HG03196 (cell line): ENCODE measurements around the gene TIGD1.

Source experiments
- ATAC-seq: cut with Tn5 transposase; IDR thresholded peaks from one replicate; pipeline ENCODE4 v1.9.1; 2021; ENCODE audit not compliant: unreplicated experiment

Gene TIGD1

GRCh38 chr2:232524771-232525170 lies 25.6 kb downstream of the TIGD1 start:
- no peak for ATAC-seq

DNA sequence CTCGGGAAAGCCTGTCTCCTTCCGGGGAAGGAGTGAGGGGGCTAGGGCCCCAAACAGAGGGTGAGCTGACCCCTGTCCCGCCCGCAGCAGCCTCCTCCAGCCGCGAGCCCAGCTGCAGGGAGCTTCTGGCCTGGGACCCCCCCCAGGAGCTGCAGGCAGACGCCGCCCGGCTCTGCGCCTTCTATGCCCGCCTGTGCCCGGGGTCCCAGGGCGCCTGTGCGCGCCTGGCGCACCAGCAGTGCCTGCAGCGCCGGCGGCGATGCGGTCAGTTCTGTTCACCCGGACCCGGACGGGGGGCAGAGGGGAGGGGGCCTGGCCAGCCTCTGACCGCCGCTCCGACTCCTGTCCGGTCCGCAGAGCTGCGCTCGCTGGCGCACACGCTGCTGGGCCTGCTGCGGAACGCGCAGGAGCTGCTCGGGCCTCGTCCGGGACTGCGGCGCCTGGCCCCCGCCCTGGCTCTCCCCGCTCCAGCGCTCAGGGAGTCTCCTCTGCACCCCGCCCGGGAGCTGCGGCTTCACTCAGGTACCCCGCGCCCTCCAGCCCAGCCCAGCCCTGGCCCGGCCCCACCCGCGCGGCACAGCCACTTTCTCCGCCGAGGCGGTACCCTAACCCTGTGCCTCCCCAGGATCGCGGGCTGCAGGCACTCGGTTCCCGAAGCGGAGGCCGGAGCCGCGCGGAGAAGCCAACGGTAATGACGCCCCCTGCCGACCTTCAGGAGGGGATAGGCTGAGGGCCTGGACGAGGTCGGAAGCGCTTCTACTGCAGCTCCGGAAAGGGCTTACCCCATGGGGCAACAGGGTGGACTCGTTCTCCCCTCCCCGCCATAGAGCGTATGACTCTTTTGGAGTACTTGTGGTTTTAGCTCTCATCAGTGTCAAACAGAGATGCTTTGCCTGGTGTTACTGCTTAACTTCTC lies 26.4 kb downstream of the TIGD1 start:
- no peak for ATAC-seq

DNA sequence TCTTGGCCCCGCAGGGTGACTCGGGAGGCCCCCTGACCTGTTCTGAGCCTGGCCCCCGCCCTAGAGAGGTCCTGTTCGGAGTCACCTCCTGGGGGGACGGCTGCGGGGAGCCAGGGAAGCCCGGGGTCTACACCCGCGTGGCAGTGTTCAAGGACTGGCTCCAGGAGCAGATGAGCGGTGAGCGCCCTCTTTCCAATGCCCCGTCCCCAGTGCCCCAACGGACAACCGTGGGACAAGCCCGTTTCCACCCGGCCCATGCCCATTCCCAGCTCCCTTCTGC lies 27.0 kb downstream of the TIGD1 start:
- no peak for ATAC-seq

DNA sequence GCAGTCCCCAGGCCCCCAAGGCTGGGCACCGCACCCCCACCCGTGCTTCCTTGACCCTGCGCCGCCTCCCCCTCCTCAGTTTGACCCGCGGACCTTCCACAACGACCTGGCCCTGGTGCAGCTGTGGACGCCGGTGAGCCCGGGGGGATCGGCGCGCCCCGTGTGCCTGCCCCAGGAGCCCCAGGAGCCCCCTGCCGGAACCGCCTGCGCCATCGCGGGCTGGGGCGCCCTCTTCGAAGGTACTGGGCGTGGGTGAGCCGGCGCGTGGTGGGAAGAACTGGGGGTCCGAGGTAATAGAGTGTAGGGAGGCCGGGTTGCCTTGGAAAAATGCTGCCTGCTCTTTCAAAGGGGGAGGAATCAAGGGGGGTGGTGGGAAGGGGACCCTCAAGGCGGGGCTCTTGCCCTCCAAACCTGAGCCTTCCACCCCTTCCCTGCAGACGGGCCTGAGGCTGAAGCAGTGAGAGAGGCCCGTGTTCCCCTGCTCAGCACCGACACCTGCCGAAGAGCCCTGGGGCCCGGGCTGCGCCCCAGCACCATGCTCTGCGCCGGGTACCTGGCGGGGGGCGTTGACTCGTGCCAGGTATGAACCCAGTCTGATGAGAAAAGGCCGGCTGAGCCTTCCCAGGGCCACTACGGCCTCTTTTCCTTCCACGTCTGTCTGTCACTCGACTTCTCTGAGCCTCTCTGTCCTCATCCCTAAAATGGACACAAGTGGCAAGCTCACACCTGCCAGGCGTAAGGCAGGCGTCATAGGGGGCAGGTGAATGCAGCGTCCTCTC lies 27.5 kb downstream of the TIGD1 start:
- ATAC-seq = no peak

DNA sequence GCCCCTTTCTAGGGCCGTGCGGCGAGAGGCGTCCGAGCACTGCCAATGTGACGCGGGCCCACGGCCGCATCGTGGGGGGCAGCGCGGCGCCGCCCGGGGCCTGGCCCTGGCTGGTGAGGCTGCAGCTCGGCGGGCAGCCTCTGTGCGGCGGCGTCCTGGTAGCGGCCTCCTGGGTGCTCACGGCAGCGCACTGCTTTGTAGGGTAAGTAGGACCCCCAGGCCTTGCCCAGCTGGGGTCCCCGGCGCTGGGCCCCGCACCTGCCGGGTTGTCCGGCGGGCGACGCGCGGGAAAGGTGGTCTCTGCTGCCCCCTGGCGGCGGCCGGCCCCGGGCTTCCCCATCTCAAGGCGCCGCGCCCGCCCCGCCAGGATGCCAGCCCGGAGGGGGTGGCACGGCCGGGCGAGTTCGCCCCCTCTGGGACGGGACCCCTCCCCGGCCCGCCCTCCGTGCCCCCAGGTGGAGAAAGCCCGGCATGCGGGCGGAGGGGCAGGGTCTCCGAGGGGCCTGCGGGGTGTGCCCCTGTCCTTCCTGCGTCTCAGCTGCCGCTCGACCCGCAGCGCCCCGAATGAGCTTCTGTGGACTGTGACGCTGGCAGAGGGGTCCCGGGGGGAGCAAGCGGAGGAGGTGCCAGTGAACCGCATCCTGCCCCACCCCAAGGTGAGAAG lies 28.3 kb downstream of the TIGD1 start:
- ATAC-seq = no peak

DNA sequence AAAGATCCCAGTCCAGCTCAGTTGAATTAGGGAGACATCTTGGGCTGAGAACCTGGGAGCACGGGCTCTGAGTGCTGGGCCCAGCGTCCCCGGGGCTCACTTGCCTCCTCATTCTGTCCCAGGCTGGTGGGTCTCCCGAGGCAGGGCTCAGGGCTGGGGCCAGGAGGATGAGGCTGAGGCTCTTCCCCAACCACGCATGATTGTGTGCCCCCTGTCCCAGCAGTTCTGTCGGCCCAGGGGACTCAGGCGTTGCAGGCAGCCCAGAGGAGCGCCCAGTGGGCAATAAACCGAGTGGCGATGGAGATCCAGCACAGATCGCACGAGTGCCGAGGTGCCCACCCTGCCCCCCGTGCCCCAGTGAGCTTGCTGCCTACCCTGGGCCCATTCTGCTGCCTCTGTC lies 29.3 kb downstream of the TIGD1 start:
- no peak for ATAC-seq

- no peak for ATAC-seq
These were observed 29.9 kb downstream of the TIGD1 start for GRCh38 chr2:232520489-232520888.

DNA sequence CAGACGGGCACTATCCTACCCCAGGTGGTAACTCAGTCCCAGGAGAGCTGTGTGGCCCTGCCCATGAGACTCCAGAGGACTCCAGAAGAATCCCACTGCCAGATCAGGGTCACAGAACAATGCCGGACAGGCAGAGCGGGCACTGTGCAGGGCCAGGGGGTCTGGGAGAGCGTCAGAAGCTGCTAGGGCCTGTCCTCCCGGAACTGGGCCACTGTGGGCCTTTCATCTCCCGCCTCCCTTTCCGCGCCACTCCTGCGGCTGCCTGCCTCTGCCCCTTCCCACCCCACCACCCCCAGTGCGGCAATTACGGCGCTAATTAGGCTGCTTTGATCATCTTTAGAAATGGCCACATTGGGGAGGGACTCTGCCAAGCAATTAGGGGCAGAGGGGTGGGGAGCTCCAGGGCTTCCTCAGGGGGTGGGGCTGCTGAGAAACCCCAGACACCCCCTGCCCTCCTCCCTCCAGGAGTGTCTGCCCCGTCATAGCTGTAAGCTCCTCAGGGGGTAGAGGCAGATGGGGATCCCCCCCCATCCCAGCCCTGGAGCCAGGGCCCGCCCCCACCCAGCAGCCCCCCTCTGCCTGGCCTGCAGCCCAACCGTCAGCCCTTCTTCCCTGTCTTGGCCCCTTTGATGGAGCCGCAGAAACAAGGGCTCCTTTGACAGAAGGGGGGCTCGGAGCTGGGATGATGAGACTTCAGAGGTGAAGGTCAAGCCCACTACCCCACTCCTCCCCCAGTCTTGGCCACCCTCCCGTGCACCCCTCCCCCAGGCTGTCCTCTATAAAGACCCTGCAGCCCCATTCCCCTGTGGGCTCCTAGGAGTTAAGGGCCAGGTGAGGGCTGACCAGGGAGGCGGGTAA lies 30.5 kb downstream of the TIGD1 start, which contains the start of gene PRSS56:
TSS of gene PRSS56 (plus strand) at position 808 of the 858 bp plus-strand sequence. CDS start 211 bp downstream, outside the sequence.
- no peak for ATAC-seq

DNA sequence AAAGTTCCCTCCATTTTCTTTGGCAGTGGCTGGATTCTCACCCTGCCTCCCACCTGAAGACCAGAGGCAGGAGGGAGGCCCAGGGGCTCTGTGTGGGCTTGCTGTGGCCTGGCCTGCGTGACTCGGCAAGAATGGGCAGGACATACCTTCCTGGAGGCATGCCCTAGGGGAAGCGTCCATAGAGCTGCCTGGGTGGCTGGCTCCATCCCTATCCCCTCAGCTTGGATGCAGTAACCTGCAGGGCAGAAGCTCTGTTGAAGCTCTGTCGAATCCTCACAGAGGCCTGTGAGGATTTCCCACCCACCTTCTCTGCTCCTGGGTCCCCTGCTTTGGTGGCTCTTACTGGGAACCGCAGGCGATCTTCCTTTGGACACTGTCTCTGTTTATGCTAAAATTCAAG lies 31.5 kb downstream of the TIGD1 start:
- ATAC-seq = no peak

DNA sequence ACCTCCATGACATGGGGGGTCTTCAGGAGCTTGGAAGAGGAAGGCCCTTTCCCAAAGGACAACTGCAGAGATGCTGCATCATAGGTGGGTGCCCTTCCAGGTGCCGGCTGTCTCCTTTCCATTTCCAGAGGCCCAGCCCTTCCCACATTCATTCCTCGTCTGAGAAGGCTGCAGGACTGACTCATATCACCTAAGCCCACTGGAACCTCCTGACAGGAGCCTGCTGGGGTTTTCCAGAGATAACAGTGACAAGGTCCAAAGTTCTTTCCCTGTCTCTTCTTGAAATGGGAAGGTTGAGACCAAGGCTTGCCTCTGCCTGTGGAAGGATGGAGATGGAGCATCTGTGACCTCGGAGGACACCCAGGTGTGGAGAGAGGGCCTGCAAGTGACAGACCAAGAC lies 33.8 kb downstream of the TIGD1 start:
- no peak for ATAC-seq

DNA sequence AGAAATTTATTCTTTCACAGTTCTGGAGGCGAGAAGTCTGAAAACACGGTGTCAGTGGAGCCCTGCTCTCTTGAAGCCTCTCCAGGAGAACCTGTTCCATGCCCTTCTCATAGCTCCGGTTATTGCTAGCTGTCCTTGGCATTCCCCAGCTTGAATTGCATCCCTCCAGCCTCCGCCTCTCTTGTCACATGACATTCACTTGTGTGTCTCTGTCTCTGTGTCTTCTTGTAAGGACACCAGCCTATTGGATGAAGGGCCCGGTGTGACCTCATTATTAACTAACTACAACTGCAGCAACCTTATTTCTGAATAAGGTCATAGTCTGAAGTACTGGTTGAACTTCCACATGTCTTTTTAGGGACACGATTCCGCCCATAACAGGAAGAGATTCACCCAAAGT lies 34.7 kb downstream of the TIGD1 start:
- no peak for ATAC-seq

GRCh38 chr2:232513353-232513752 lies 37.0 kb downstream of the TIGD1 start:
- no peak for ATAC-seq

GRCh38 chr2:232512602-232513001 lies 37.8 kb downstream of the TIGD1 start:
- no peak for ATAC-seq

DNA sequence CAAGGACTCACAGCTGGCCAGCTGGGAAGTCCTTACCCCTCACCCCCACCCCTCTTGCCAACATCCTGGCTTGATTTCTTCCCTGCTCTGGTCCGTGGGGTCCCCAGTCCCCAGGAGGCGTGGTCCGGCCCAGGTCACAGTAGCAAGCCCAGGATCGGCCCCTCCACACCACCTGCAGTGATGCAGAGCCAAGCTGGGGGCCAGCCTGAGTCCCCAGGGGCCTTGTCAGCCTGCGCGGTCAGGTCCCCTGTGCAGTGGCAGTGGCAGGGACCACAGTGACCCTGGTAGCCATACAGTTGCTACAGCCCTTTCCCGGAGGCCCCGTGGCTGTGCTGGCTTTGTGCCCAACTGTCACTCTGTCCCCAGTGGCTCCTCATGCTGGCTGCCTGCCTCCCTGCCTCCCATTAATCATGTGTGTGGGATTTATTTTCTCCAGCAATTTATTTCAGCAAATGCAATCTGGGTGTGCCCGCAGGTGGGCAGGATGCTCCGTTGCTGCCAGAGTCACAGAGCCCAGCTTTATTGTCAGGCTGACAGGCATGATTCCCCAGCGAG lies 38.9 kb downstream of the TIGD1 start:
- ATAC-seq = no peak

DNA sequence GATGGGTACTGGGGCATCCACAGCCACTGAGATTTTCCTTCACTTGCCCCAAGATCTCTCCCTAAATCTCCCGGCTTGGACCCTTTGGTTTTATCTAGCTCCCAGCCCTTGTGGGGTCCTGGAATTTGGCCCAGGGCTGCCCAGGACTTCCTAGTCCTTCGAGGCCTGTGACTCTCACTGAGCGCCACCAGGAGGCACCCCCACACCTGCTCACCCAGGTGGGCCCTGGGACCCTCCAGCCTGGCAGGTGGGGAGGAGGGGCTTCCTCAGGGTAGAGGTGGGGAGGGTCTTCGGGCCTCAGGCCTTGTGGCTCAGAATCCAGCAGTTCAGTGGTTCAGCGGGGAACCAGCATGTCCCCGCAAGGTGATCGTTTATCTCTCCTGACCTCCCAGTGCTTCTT lies 42.1 kb downstream of the TIGD1 start:
- ATAC-seq = no peak

GRCh38 chr2:232506709-232507108 lies 43.6 kb downstream of the TIGD1 start:
- ATAC-seq = no peak

GRCh38 chr2:232505856-232506255 lies 44.5 kb downstream of the TIGD1 start:
- no peak for ATAC-seq

DNA sequence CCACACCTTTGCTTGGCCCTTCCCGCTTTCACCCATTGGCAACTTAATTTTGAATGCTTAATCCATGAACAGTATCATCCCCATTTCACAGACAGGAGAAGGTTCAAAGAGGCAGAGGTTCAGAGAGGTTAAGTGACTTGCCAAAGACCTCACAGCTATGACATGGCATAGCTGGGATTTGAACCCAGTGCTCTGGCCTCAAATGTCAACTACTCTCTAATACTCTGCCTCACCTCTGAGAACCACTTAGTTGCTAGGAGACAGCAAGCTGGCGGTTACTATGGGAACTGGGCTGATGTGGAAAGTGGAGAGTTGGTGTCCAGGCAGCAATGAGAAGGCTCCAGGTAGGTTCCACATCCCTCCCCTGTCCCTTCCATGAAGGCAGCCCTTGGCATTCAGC lies 45.9 kb downstream of the TIGD1 start:
- no peak for ATAC-seq

GRCh38 chr2:232503809-232504323 lies 46.5 kb downstream of the TIGD1 start:
- no peak for ATAC-seq
